SK-N-SH (cell line): ENCODE data around the gene EGLN3. TPM values are rescaled to one million over a fixed set of nuclear protein-coding genes. Genes with fewer than 3 reads are reported as not detected.
"Not testable (repeated sequence)": the region's sequence is repeated elsewhere in the genome, so short reads cannot be mapped to it uniquely, and the experiment has no call there.

Source experiments
- CTCF ChIA-PET: fragments of 300-600, 350-600 bp; formaldehyde crosslinking; extraction: SDS; loops from one replicate; lab custom pipeline; 2021; lab: Yijun Ruan, JAX
- POLR2A ChIA-PET: fragments of 350-600 bp; sonication (Branson Sonifier 250); formaldehyde crosslinking; extraction: SDS; loops from one replicate; lab custom pipeline; 2020; ENCODE audit warnings: antibody characterized with exemption, inconsistent platforms; lab: Yijun Ruan, JAX
- DNase-seq: peaks from one replicate; pipeline ENCODE4 v3.0.0; 2012
- H2AFZ ChIP-seq: fragments of 200-600 bp; sonication (generic); 2 replicates; pipeline ENCODE4 v1.8.1; 2016; ENCODE audit warnings: antibody characterized with exemption, mild to moderate bottlenecking, low read depth
- H3F3A ChIP-seq: fragments of 200-600 bp; sonication (generic); replicated peaks from 2 replicates; pipeline ENCODE3; 2016; ENCODE audit warnings: antibody characterized with exemption, mild to moderate bottlenecking; ENCODE audit not compliant: insufficient read depth
- H3K27ac ChIP-seq, 2 experiments: fragments of 200-500 bp in 1 of 2; fragments of 200-600 bp in 1 of 2; sonication (Bioruptor generic) in 1 of 2; sonication (generic), shearing (Covaris generic) in 1 of 2; 2 replicates each; pipeline versions ENCODE4 v1.5.1 to v1.6.1; 2014 to 2016; ENCODE audit warnings: low read depth in 2 of 2, inconsistent platforms in 1 of 2, low read length in 1 of 2, mild to moderate bottlenecking in 1 of 2, mixed read lengths in 1 of 2
- H3K27me3 ChIP-seq: fragments of 200-600 bp; sonication (generic), shearing (Covaris generic); 2 replicates; pipeline ENCODE4 v1.6.1; 2016; ENCODE audit warnings: mixed run types; ENCODE audit not compliant: insufficient read depth
- H3K36me3 ChIP-seq, 2 experiments: fragments of 200-500 bp in 1 of 2; fragments of 200-600 bp in 1 of 2; sonication (Bioruptor generic) in 1 of 2; sonication (generic) in 1 of 2; replicated peaks in 1 of 2; 2 replicates each; pipeline versions ENCODE3 to v1.5.1; 2014 to 2016; ENCODE audit warnings: low read length in 1 of 2, mild to moderate bottlenecking in 1 of 2; ENCODE audit not compliant: insufficient read depth in 2 of 2, control insufficient read depth in 1 of 2
- H3K4me1 ChIP-seq, 2 experiments: fragments of 200-500 bp in 1 of 2; fragments of 200-600 bp in 1 of 2; sonication (Bioruptor generic) in 1 of 2; sonication (generic), shearing (Covaris generic) in 1 of 2; 2 replicates each; pipeline versions ENCODE4 v1.5.1 to v1.6.1; 2014 to 2016; ENCODE audit warnings: low read depth in 1 of 2, low read length in 1 of 2, mixed run types in 1 of 2; ENCODE audit not compliant: insufficient read depth in 2 of 2, control insufficient read depth in 1 of 2
- H3K4me2 ChIP-seq: fragments of 200-600 bp; sonication (generic), shearing (Covaris generic); 2 replicates; pipeline ENCODE4 v1.6.1; 2017; ENCODE audit warnings: mixed run types
- H3K4me3 ChIP-seq, 2 experiments: fragments of 200-500 bp in 1 of 2; fragments of 200-600 bp in 1 of 2; sonication (Bioruptor generic) in 1 of 2; sonication (generic), shearing (Covaris generic) in 1 of 2; 2 replicates each; pipeline versions ENCODE4 v1.5.1 to v1.8.1; 2014 to 2016; ENCODE audit warnings: low read depth in 2 of 2, inconsistent platforms in 1 of 2, low read length in 1 of 2, mild to moderate bottlenecking in 1 of 2, mixed read lengths in 1 of 2, moderate library complexity in 1 of 2
- H3K79me2 ChIP-seq: fragments of 200-600 bp; sonication (generic); 2 replicates; pipeline ENCODE4 v1.8.1; 2017; ENCODE audit warnings: mild to moderate bottlenecking; ENCODE audit not compliant: insufficient read depth
- H3K9ac ChIP-seq: fragments of 200-600 bp; sonication (generic); 2 replicates; pipeline ENCODE4 v1.6.1; 2017; ENCODE audit warnings: mixed run types
- H3K9me2 ChIP-seq: fragments of 200-600 bp; sonication (generic); 2 replicates; pipeline ENCODE4 v1.6.1; 2017; ENCODE audit warnings: mixed run types
- H3K9me3 ChIP-seq: fragments of 200-600 bp; sonication (generic); 2 replicates; pipeline ENCODE4 v1.6.1; 2017; ENCODE audit warnings: mixed run types, mild to moderate bottlenecking, moderate library complexity
- H4K20me1 ChIP-seq: fragments of 200-600 bp; sonication (generic); 2 replicates; pipeline ENCODE4 v1.6.1; 2017; ENCODE audit warnings: mild to moderate bottlenecking, mixed run types; ENCODE audit not compliant: insufficient read depth
- CHD2 ChIP-seq: fragments of 150-350 bp; IDR thresholded peaks from 2 replicates; pipeline ENCODE4 v1.6.1; 2018; ENCODE audit warnings: low read length; ENCODE audit not compliant: partially characterized antibody
- EP300 ChIP-seq, 2 experiments: IDR thresholded peaks; 2 replicates each; pipeline versions ENCODE4 v1.4.0 to v1.6.1; 2012; ENCODE audit warnings: borderline replicate concordance in 1 of 2, low read depth in 1 of 2, low read length in 1 of 2
- EZH2phosphoT487 ChIP-seq: fragments of 200-600 bp; sonication (generic); IDR thresholded peaks from 2 replicates; pipeline ENCODE4 v1.6.1; 2017; ENCODE audit warnings: low read depth, mixed run types, mild to moderate bottlenecking, antibody characterized with exemption, moderate library complexity, borderline replicate concordance
- GABPA ChIP-seq: IDR thresholded peaks from 2 replicates; pipeline ENCODE4 v1.4.0; 2012; ENCODE audit warnings: low read depth, mild to moderate bottlenecking
- IRF3 ChIP-seq: fragments of 150-350 bp; IDR thresholded peaks from 2 replicates; pipeline ENCODE4 v1.6.1; 2016; ENCODE audit warnings: mild to moderate bottlenecking, low read depth, low read length
- NFIC ChIP-seq: IDR thresholded peaks from 2 replicates; pipeline ENCODE4 v1.4.0; 2012; ENCODE audit warnings: borderline replicate concordance
- NRF1 ChIP-seq: IDR thresholded peaks from 2 replicates; pipeline ENCODE4 v1.6.1; 2012; ENCODE audit warnings: low read depth, mild to moderate bottlenecking, low read length
- RAD21 ChIP-seq: IDR thresholded peaks from 2 replicates; pipeline ENCODE4 v1.6.1; 2012; ENCODE audit warnings: mild to moderate bottlenecking, low read length
- RFX5 ChIP-seq: IDR thresholded peaks from 2 replicates; pipeline ENCODE4 v1.6.1; 2012; ENCODE audit warnings: mild to moderate bottlenecking, improper control_type of control experiment, low read length
- SMC3 ChIP-seq: IDR thresholded peaks from 2 replicates; pipeline ENCODE4 v1.6.1; 2012; ENCODE audit warnings: low read depth, low read length, improper control_type of control experiment
- TAF1 ChIP-seq: IDR thresholded peaks from 2 replicates; pipeline ENCODE4 v1.6.1; 2012; ENCODE audit warnings: low read depth, mild to moderate bottlenecking, low read length, moderate library complexity, borderline replicate concordance
- WGBS: methylation state at CpG from one replicate; pipeline ENCODE4 v1.1.6; 2017; ENCODE audit warnings: low lambda C conversion rate; 5-methylcytosine and 5-hydroxymethylcytosine counted together
- polyA plus RNA-seq, 3 experiments: library from polyadenylated mRNA; depleted of rRNA; stranded (reverse); fragments of >200 nt; gene quantifications; 2 replicates each; pipeline ENCODE4 v1.2.3, GENCODE V29; 2012
- TF ChIP-seq, protein P1 (sequence below): IDR thresholded peaks from 2 replicates; pipeline ENCODE4 v1.6.1; 2012; ENCODE audit warnings: mild to moderate bottlenecking, low read depth, low read length, moderate library complexity
- TF ChIP-seq, protein P2 (sequence below): IDR thresholded peaks from 2 replicates; pipeline ENCODE4 v1.4.0; 2012; ENCODE audit warnings: low read depth, borderline replicate concordance

The EGLN3 gene
- polyA plus RNA-seq, 1 of the 3 experiments (the other 2 are of a cell fraction) = 0.31 TPM

GRCh38 chr14:33978892-33979612 is 28.2 kb upstream of the EGLN3 start (continued):
- TF ChIP-seq IRF3 (no peak), GABPA (no peak), TAF1 (no peak), SMC3 (no peak), RFX5 (no peak), EZH2phosphoT487 (no peak), CHD2 (peak; percentile 42), NRF1 (no peak), RAD21 (peak; percentile 10; the same call in 1 of the 2 replicates), EP300 (IDR thresholded peaks at IDR 0.05; ENCODE audit: borderline replicate concordance in 1 of 2, low read depth in 1 of 2, low read length in 1 of 2) (peak in 1 of 2 experiments; percentile 83; a peak in 2 of 4 replicates)
- TF ChIP-seq, protein P1, sequence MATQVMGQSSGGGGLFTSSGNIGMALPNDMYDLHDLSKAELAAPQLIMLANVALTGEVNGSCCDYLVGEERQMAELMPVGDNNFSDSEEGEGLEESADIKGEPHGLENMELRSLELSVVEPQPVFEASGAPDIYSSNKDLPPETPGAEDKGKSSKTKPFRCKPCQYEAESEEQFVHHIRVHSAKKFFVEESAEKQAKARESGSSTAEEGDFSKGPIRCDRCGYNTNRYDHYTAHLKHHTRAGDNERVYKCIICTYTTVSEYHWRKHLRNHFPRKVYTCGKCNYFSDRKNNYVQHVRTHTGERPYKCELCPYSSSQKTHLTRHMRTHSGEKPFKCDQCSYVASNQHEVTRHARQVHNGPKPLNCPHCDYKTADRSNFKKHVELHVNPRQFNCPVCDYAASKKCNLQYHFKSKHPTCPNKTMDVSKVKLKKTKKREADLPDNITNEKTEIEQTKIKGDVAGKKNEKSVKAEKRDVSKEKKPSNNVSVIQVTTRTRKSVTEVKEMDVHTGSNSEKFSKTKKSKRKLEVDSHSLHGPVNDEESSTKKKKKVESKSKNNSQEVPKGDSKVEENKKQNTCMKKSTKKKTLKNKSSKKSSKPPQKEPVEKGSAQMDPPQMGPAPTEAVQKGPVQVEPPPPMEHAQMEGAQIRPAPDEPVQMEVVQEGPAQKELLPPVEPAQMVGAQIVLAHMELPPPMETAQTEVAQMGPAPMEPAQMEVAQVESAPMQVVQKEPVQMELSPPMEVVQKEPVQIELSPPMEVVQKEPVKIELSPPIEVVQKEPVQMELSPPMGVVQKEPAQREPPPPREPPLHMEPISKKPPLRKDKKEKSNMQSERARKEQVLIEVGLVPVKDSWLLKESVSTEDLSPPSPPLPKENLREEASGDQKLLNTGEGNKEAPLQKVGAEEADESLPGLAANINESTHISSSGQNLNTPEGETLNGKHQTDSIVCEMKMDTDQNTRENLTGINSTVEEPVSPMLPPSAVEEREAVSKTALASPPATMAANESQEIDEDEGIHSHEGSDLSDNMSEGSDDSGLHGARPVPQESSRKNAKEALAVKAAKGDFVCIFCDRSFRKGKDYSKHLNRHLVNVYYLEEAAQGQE = no peak

GRCh38 chr14:33972583-33973081 is 21.8 kb upstream of the EGLN3 start:
- Histone ChIP-seq H3F3A (no peaks in the 10 kb centered on the region), H3K27ac (no peak overlapping the region), H3K79me2 (no peaks in the 10 kb centered on the region), H4K20me1 (no peaks in the 10 kb centered on the region), H3K27me3 (no peaks in the 10 kb centered on the region; the same call in 1 of the 2 replicates), H3K9me3 (no peaks in the 10 kb centered on the region; the same call in 1 of the 2 replicates), H3K4me1 (no peaks in the 10 kb centered on the region; a peak in 2 of 4 replicates), H2AFZ (no peak overlapping the region), H3K9me2 (no peaks in the 10 kb centered on the region), H3K4me2 (no peak overlapping the region), H3K9ac (no peak overlapping the region), H3K36me3 (no peaks in the 10 kb centered on the region), H3K4me3 (no peak overlapping the region)
- ChIA-PET CTCF (no interaction called here), POLR2A (interaction anchor here (0.7 kb wide), 1 partner anchor 10 kb away, joined by 3 read pairs; no protein-coding TSS in a partner anchor)
- TF ChIP-seq, protein P2, sequence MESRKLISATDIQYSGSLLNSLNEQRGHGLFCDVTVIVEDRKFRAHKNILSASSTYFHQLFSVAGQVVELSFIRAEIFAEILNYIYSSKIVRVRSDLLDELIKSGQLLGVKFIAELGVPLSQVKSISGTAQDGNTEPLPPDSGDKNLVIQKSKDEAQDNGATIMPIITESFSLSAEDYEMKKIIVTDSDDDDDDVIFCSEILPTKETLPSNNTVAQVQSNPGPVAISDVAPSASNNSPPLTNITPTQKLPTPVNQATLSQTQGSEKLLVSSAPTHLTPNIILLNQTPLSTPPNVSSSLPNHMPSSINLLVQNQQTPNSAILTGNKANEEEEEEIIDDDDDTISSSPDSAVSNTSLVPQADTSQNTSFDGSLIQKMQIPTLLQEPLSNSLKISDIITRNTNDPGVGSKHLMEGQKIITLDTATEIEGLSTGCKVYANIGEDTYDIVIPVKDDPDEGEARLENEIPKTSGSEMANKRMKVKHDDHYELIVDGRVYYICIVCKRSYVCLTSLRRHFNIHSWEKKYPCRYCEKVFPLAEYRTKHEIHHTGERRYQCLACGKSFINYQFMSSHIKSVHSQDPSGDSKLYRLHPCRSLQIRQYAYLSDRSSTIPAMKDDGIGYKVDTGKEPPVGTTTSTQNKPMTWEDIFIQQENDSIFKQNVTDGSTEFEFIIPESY = no peak
- TF ChIP-seq NFIC = no peak
- no peak for DNase-seq
- WGBS = 66% methylated on average over 6 of the region's 6 CpGs

DNA sequence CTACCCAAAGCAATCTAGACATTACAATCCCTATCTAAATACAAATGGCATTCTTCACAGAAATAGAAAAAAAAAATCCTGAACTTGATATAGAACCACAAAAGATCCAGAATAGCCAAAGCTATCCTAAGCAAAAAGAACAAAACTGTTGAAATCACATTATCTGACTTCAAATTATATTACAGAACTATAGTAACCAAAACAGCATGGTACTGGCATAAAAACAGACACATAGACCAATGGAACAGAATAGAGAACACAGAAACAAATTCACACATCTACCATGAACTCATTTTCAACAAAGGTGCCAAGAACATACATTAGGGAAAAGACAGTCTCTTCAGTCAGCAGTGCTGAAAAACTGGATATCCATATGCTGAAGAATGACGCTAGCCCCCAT is 19.0 kb upstream of the EGLN3 start:
- not testable (repeated sequence) for H2AFZ ChIP-seq, H3K79me2 ChIP-seq, H3K36me3 ChIP-seq

More for the DNA sequence above, 19.0 kb upstream of the EGLN3 start:
- H3K27me3 ChIP-seq, H3K4me2 ChIP-seq, H3K4me1 ChIP-seq, DNase-seq, H4K20me1 ChIP-seq, CTCF ChIA-PET, H3K9ac ChIP-seq, H3K27ac ChIP-seq, H3K9me2 ChIP-seq, H3K9me3 ChIP-seq, H3K4me3 ChIP-seq, POLR2A ChIA-PET, H3F3A ChIP-seq: not testable (repeated sequence)
- WGBS = 79% methylated on average over 1 of the region's 1 CpG
